ENCODE data around the gene MAP1LC3C. TPM values are rescaled to one million over a fixed set of nuclear protein-coding genes. Genes with fewer than 3 reads are reported as not detected.
"Not testable (repeated sequence)": the region's sequence is repeated elsewhere in the genome, so short reads cannot be mapped to it uniquely, and the experiment has no call there.

MAP1LC3C gene
- total RNA-seq, 3 donors from 2014 or later, result 4.1 TPM; not detected in 2

DNA sequence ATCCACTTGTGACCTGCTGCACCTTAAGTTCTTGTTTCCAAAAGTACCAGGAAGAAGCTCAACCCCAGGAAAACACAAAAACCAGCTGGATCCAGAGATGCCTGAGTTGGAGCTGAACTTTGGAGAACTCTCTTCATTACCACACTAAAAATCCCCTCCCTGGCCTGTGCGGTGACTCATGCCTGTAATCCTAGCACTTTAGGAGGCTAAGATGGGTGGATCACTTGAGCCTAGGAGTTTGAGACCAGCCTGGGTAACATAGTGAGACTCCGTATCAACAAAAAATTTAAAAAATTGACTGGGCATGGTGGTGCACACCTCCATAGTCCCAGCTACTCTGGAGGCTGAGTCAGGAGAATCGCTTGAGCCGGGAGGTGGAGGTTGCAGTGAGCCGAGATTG, 6.2 kb downstream of the MAP1LC3C start:
- ATAC-seq, result peak; percentile 25
- Histone ChIP-seq H3K36me3 (ENCODE audit: low read depth) (no peaks in the 10 kb centered on the region), H3K9me3 (no peaks in the 10 kb centered on the region), H3K4me1 (ENCODE audit: low read depth) (no peaks in the 10 kb centered on the region), H3K4me3 (no peak overlapping the region)
- TF ChIP-seq, protein P1, sequence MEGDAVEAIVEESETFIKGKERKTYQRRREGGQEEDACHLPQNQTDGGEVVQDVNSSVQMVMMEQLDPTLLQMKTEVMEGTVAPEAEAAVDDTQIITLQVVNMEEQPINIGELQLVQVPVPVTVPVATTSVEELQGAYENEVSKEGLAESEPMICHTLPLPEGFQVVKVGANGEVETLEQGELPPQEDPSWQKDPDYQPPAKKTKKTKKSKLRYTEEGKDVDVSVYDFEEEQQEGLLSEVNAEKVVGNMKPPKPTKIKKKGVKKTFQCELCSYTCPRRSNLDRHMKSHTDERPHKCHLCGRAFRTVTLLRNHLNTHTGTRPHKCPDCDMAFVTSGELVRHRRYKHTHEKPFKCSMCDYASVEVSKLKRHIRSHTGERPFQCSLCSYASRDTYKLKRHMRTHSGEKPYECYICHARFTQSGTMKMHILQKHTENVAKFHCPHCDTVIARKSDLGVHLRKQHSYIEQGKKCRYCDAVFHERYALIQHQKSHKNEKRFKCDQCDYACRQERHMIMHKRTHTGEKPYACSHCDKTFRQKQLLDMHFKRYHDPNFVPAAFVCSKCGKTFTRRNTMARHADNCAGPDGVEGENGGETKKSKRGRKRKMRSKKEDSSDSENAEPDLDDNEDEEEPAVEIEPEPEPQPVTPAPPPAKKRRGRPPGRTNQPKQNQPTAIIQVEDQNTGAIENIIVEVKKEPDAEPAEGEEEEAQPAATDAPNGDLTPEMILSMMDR (IDR thresholded peaks at IDR 0.05), result no peak
- intact Hi-C loops (cut with DNase I, micrococcal nuclease), result no loop called here
- peak in 1 of 3 donors; percentile 12 for DNase-seq

DNA sequence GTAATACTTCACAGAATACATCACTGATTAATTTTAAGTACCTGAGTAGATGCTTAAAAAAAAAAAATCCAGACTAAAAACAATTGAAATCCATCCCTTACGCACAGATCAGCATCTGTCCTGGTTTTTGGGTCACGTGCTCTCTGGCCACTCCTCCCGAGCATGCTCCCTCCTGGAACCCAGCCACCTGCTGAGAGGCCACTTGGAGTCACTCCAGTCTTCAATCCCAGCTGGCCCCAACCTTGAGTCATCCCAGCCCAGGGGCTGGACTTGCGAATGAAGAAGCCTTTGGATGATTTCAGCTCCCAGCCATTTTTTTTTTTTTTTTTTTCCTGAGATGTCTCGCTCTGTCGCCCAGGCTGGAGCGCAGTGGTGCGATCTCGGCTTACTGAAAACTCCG, 8.9 kb downstream of the MAP1LC3C start:
- no peaks in the 10 kb centered on the region for H3K36me3 ChIP-seq (ENCODE audit: low read depth)
- no peaks in the 10 kb centered on the region for H3K9me3 ChIP-seq
- peak; percentile 64 for ATAC-seq
- intact Hi-C loops (cut with DNase I, micrococcal nuclease), result no loop called here
- no peak overlapping the region for H3K4me3 ChIP-seq
- no peaks in the 10 kb centered on the region for H3K4me1 ChIP-seq (ENCODE audit: low read depth)
- TF ChIP-seq, protein P1 (IDR thresholded peaks at IDR 0.05), result no peak
- DNase-seq, result peak; percentile 51 to 70 (median 68)

DNA sequence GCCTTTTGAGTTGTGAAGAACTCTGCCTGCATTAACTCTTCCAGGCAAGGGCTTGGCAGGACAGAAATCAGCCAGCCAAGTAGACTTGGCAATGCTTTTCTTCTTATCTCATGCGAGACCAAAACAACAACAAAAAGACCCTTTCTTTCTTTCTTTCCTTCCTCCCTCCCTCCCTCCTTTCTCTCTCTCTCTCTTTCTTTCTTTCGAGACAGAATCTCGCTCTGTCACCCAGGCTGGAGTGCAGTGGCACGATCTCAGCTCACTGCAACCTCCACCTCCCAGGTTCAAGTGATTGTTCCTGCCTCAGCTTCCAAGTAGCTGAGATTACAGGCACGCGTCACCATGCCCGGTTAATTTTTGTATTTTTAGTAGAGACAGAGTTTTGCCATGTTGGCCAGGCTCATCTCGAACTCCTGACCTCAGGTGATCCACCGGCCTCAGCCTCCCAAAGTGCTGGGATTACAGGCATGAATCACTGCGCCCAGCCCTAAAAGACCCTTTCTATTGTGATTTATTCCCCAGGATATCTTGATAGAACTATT, 10.4 kb downstream of the MAP1LC3C start:
- H3K4me1 ChIP-seq (ENCODE audit: low read depth); ATAC-seq; H3K4me3 ChIP-seq; H3K9me3 ChIP-seq; H3K36me3 ChIP-seq (ENCODE audit: low read depth); intact Hi-C loops (cut with DNase I, micrococcal nuclease); DNase-seq: not testable (repeated sequence)

DNA sequence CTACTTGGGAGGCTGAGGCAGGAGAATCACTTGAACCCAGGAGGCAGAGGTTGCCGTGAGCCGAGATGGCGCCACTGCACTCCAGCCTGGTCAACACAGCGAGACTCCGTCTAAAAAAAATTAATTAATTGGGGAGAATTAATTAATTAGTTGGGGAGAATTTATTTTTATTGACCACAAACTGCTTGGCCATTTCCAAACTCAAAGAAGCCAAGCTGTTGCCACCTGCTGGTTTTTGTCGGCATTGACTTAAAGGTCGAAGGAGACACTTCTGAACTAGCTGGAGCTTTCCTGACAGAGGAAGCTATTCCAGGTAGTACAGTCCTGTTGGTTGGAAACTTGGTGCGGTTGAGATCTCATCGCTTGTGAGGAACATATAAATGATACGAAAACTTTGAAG, 13.1 kb downstream of the MAP1LC3C start:
- Histone ChIP-seq H3K4me1 (ENCODE audit: low read depth) (no peaks in the 10 kb centered on the region), H3K36me3 (ENCODE audit: low read depth) (no peaks in the 10 kb centered on the region), H3K9me3 (no peaks in the 10 kb centered on the region), H3K4me3 (no peak overlapping the region)
- TF ChIP-seq, protein P1 (IDR thresholded peaks at IDR 0.05), result peak; percentile 8
- peak in 1 of 3 donors; percentile 59 for DNase-seq
- intact Hi-C loops (cut with DNase I, micrococcal nuclease), result no loop called here
- no peak for ATAC-seq

DNA sequence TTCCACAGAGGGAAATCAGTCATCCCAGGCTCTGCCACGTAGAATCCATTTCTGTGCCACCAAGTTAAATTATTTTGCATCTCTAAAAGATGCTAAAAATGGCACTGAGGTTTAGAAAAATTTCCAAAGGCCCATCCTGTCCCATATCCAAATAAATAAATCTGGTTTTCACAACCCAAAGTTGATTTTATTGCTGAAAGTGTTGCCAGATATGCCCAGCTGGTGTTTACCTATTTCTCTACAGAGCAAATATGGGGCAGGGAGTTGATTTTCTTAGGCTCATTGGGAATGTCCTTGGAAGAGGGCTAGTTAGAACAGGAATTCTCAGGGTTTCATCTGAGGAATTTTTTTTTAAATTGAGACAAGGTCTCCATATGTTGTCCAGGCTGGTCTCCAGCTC, 19.0 kb downstream of the MAP1LC3C start:
- H3K9me3 ChIP-seq, result no peaks in the 10 kb centered on the region
- H3K4me3 ChIP-seq, result no peak overlapping the region
- no peaks in the 10 kb centered on the region for H3K36me3 ChIP-seq (ENCODE audit: low read depth)
- ATAC-seq (no peak), DNase-seq (no peak)
- intact Hi-C loops (cut with DNase I, micrococcal nuclease), result no loop called here
- no peaks in the 10 kb centered on the region for H3K4me1 ChIP-seq (ENCODE audit: low read depth)
- TF ChIP-seq, protein P1 (IDR thresholded peaks at IDR 0.05), result no peak

DNA sequence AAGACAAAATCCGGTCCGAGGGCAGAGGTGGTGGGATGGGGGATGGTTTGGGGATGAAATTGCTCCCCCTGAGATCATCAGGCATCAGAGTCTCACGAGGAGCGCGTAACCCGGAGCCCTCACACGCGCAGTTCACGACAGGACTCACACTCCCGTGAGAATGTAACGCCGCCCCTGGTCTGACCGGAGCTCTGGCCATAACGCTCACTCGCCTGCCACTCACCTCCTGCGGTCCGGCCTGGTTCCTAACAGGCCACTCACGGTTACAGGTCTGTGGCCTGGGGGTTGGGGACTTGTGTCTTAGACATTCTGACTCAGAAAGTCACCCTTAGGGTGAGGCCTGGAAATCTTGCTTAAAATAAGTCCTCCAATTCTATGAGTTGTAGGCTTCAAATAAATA, 19.8 kb downstream of the MAP1LC3C start:
- H3K4me3 ChIP-seq, result no peak overlapping the region
- no peak for ATAC-seq
- no peaks in the 10 kb centered on the region for H3K4me1 ChIP-seq (ENCODE audit: low read depth)
- DNase-seq, result no peak
- intact Hi-C loops (cut with DNase I, micrococcal nuclease), result no loop called here
- TF ChIP-seq, protein P1 (IDR thresholded peaks at IDR 0.05), result no peak
- H3K9me3 ChIP-seq, result no peaks in the 10 kb centered on the region
- no peaks in the 10 kb centered on the region for H3K36me3 ChIP-seq (ENCODE audit: low read depth)

Measured in mucosa of descending colon (tissue), 3 donors.